Stomach (tissue), 9 donors: ENCODE data around the gene ADM5. TPM values are rescaled to one million over a fixed set of nuclear protein-coding genes. Genes with fewer than 3 reads are reported as not detected.

Experiments
- DNase-seq, 2 donors: peaks; one replicate each; pipeline versions ENCODE4 v3.0.0 to v3.0.0-alpha.2; 2013 to 2019
- H3K27ac ChIP-seq, 5 donors: fragments of 200-600 bp in 4 of 5; sonication (generic) in 4 of 5; one replicate each; pipeline ENCODE4 v1.5.1; 2013 to 2019; ENCODE audit warnings: mild to moderate bottlenecking in 1 of 5, moderate library complexity in 1 of 5
- H3K27me3 ChIP-seq, 3 donors: fragments of 200-600 bp; sonication (generic); one replicate each; pipeline ENCODE4 v1.5.1; 2017 to 2019; ENCODE audit warnings: mixed run types in 1 of 3
- H3K36me3 ChIP-seq, 4 donors: fragments of 200-600 bp; sonication (generic); 1 replicate in 3 of 4; 2 replicates in 1 of 4; pipeline ENCODE4 v1.5.1; 2016 to 2019
- H3K4me1 ChIP-seq, 4 donors: fragments of 200-600 bp; sonication (generic); one replicate each; pipeline ENCODE4 v1.5.1; 2016 to 2019
- H3K4me3 ChIP-seq, 4 donors: fragments of 200-600 bp; sonication (generic) in 3 of 4; one replicate each; pipeline ENCODE4 v1.5.1; 2016 to 2019; ENCODE audit warnings: mild to moderate bottlenecking in 1 of 4
- H3K9me3 ChIP-seq, 4 donors: fragments of 200-600 bp; sonication (generic); one replicate each; pipeline ENCODE4 v1.5.1; 2016 to 2019
- CTCF ChIP-seq, 7 experiments: fragments of 450-650 bp in 4 of 7; fragments of 200-600 bp in 3 of 7; sonication (generic) in 3 of 7; IDR thresholded peaks; one replicate each; pipeline ENCODE4 v1.5.1; 2016 to 2019; ENCODE audit warnings: antibody characterized with exemption in 7 of 7, control low read depth in 2 of 7, mild to moderate bottlenecking in 1 of 7
- EP300 ChIP-seq: sonication (generic); formaldehyde crosslinking; IDR thresholded peaks from one replicate; pipeline ENCODE4 v1.6.1; 2017; ENCODE audit warnings: antibody characterized with exemption
- POLR2A ChIP-seq, 4 donors: fragments of 450-650 bp; IDR thresholded peaks; one replicate each; pipeline ENCODE4 v1.6.1; 2016; ENCODE audit warnings: antibody characterized with exemption in 4 of 4, control low read depth in 2 of 4, mild to moderate bottlenecking in 1 of 4, moderate library complexity in 1 of 4
- POLR2AphosphoS5 ChIP-seq, 3 donors: sonication (generic); formaldehyde crosslinking; IDR thresholded peaks; one replicate each; pipeline ENCODE4 v1.6.1; 2016; ENCODE audit warnings: antibody characterized with exemption in 3 of 3
- WGBS, 5 donors: extraction: QIAGEN DNeasy Blood & Tissue Kit in 3 of 5; methylation state at CpG; one replicate each; pipeline versions ENCODE4 v1.1.5 to v1.1.7; 2013 to 2018; 5-methylcytosine and 5-hydroxymethylcytosine counted together
- intact Hi-C: fragments of 100-400 bp; cut with DNase I; formaldehyde crosslinking; loops from one replicate; pipeline ENCODE4 v1.15.1; 2023; ENCODE audit warnings: low total_unique reads
- polyA plus RNA-seq, 3 donors: library from polyadenylated mRNA; stranded (reverse); fragments of 200-250 nt; gene quantifications; one replicate each; pipeline ENCODE4 v1.2.3, GENCODE V29; 2013
- total RNA-seq, 5 donors: library from RNA; depleted of rRNA; stranded (reverse); fragments of >200 nt; gene quantifications; one replicate each; pipeline versions ENCODE4 v1.1.0 to v1.2.3, GENCODE V29; 2014 to 2016
- donor health status: healthy with polysubstance abuse.
- donor health status: Bipolar disorder and iron deficiency.
- donor health status: healthy.

ADM5 gene
- total and polyA plus RNA-seq, 8 donors = 0.61 to 2.5 (median 1.1) TPM; not detected in 3

GRCh38 chr19:49684983-49685553 is 4.3 kb upstream of the ADM5 start:
- no peak overlapping the region for H3K4me3 ChIP-seq

GRCh38 chr19:49685845-49686332 is 3.5 kb upstream of the ADM5 start:
- peaks cover 0 to 22% (median 9%) of the 10 kb centered on the region in 3 donors for H3K27me3 ChIP-seq
- H3K9me3 ChIP-seq = no peaks in the 10 kb centered on the region
- peaks cover 22 to 40% (median 26%) of the 10 kb centered on the region in 4 donors for H3K4me1 ChIP-seq
- H3K36me3 ChIP-seq = peaks cover 58 to 80% (median 77%) of the 10 kb centered on the region in 4 donors
- no peak overlapping the region for H3K4me3 ChIP-seq
- WGBS, 5 donors = 74 to 81% (median 78%) methylated on average over 23 of the region's 23 CpGs
- no peak for DNase-seq
- H3K27ac ChIP-seq = no peak overlapping the region
- intact Hi-C loops = no loop called here
- TF ChIP-seq CTCF (IDR thresholded peaks at IDR 0.05) = no peak
- no peak for TF ChIP-seq EP300
- no peak for TF ChIP-seq POLR2AphosphoS5 (IDR thresholded peaks at IDR 0.05)
- TF ChIP-seq POLR2A (IDR thresholded peaks at IDR 0.05) = no peak

More at GRCh38 chr19:49684983-49685553, 4.3 kb upstream of the ADM5 start:
- Histone ChIP-seq H3K9me3 (no peaks in the 10 kb centered on the region), H3K4me1 (peaks cover 22 to 40% (median 26%) of the 10 kb centered on the region in 4 donors), H3K36me3 (peaks cover 59 to 87% (median 77%) of the 10 kb centered on the region in 4 donors), H3K27ac (no peak overlapping the region), H3K27me3 (peaks cover 0 to 13% (median 5%) of the 10 kb centered on the region in 3 donors)
- no peak for DNase-seq
- 85 to 90% (median 90%) methylated on average over 13 of the region's 13 CpGs for WGBS, 5 donors
- TF ChIP-seq POLR2AphosphoS5 (IDR thresholded peaks at IDR 0.05) = no peak
- no peak for TF ChIP-seq POLR2A (IDR thresholded peaks at IDR 0.05)
- intact Hi-C loops = no loop called here

- intact Hi-C loops = no loop called here
- no peak for DNase-seq
- peaks cover 54 to 72% (median 70%) of the 10 kb centered on the region in 4 donors for H3K36me3 ChIP-seq
- no peak overlapping the region for H3K4me3 ChIP-seq
- WGBS, 5 donors = 89 to 93% (median 91%) methylated on average over 18 to 27 of the region's 27 CpGs
- H3K27ac ChIP-seq = peak overlapping the region in 1 of 5 donors; percentile 20
- H3K27me3 ChIP-seq = peaks cover 0 to 29% (median 15%) of the 10 kb centered on the region in 3 donors
- TF ChIP-seq POLR2AphosphoS5 (IDR thresholded peaks at IDR 0.05) = no peak
- no peak for TF ChIP-seq POLR2A (IDR thresholded peaks at IDR 0.05)
- no peak for TF ChIP-seq EP300
- no peak for TF ChIP-seq CTCF (IDR thresholded peaks at IDR 0.05)
- H3K9me3 ChIP-seq = no peaks in the 10 kb centered on the region
- peaks cover 25 to 40% (median 29%) of the 10 kb centered on the region in 4 donors for H3K4me1 ChIP-seq
Observed at GRCh38 chr19:49686503-49687088, 2.8 kb upstream of the ADM5 start.

GRCh38 chr19:49687150-49687549 is 2.2 kb upstream of the ADM5 start:
- TF ChIP-seq EP300 (no peak), POLR2AphosphoS5 (IDR thresholded peaks at IDR 0.05) (no peak), CTCF (IDR thresholded peaks at IDR 0.05) (no peak), POLR2A (IDR thresholded peaks at IDR 0.05) (no peak)
- no peaks in the 10 kb centered on the region for H3K9me3 ChIP-seq
- H3K4me3 ChIP-seq = no peak overlapping the region
- peaks cover 48 to 67% (median 64%) of the 10 kb centered on the region in 4 donors for H3K36me3 ChIP-seq
- H3K27me3 ChIP-seq = peaks cover 0 to 34% (median 15%) of the 10 kb centered on the region in 3 donors
- whole genome bisulfite sequencing, 5 donors = 72 to 78% (median 75%) methylated on average over 6 to 12 of the region's 12 CpGs
- intact Hi-C loops = no loop called here
- H3K27ac ChIP-seq = peak overlapping the region in 3 of 5 donors; percentile 20 to 58 (median 27)
- DNase-seq = no peak
- H3K4me1 ChIP-seq = peaks cover 25 to 42% (median 29%) of the 10 kb centered on the region in 4 donors
